ENCODE data around the gene OR1Q1. TPM values are rescaled to one million over a fixed set of nuclear protein-coding genes. Genes with fewer than 3 reads are reported as not detected.
A peak's percentile ranks its signal among the peaks of the same experiment; 100 is the strongest.
"Not testable (repeated sequence)": the region's sequence is repeated elsewhere in the genome, so short reads cannot be mapped to it uniquely, and the experiment has no call there.

The OR1Q1 gene
- not detected for total RNA-seq
- not detected for polyA plus RNA-seq
- long read RNA-seq, donor 1: 0 reads
- long read RNA-seq, donor 2: 0 reads
- long read RNA-seq, donor 3: 0 reads
- long read RNA-seq, donor 4: 0 reads

- 83% methylated on average over 1 of the region's 1 CpG for WGBS
- H3K4me1 ChIP-seq (ENCODE audit: control insufficient read depth, insufficient read depth, low read length): no peaks in the 10 kb centered on the region
- H3K27me3 ChIP-seq (ENCODE audit: control insufficient read depth, insufficient read depth): no peaks in the 10 kb centered on the region
- no peaks in the 10 kb centered on the region for H3K9me3 ChIP-seq (ENCODE audit: control insufficient read depth, low read length)
- DNase-seq: no peak
- intact Hi-C loops (cut with DNase I): no loop called here
- H3K27ac ChIP-seq (ENCODE audit: low read length): no peak within 1 kb of the TSS
- no peak within 1 kb of the TSS for H3K4me3 ChIP-seq (ENCODE audit: low read length)
- ATAC-seq: no peak
Observed at GRCh38 chr9:122614362-122614761, at the start of gene OR1Q1. OR1Q1 (plus strand) TSS chr9:122614738; CDS start chr9:122614738, 0 bp downstream.

GRCh38 chr9:122567901-122568300, 46.6 kb upstream of the OR1Q1 start:
- 86% methylated on average over 4 of the region's 4 CpGs for WGBS
- Histone ChIP-seq H3K9me3 (ENCODE audit: control insufficient read depth, low read length) (no peaks in the 10 kb centered on the region), H3K4me3 (ENCODE audit: low read length) (no peak overlapping the region), H3K27me3 (ENCODE audit: control insufficient read depth, insufficient read depth) (no peaks in the 10 kb centered on the region), H3K27ac (ENCODE audit: low read length) (no peak overlapping the region), H3K4me1 (ENCODE audit: control insufficient read depth, insufficient read depth, low read length) (no peaks in the 10 kb centered on the region)
- DNase-seq (no peak), ATAC-seq (no peak)
- intact Hi-C loops (cut with DNase I): no loop called here

- DNase-seq (no peak), ATAC-seq (no peak)
- Histone ChIP-seq H3K27ac (ENCODE audit: low read length) (no peak overlapping the region), H3K4me3 (ENCODE audit: low read length) (no peak overlapping the region), H3K27me3 (ENCODE audit: control insufficient read depth, insufficient read depth) (no peaks in the 10 kb centered on the region), H3K4me1 (ENCODE audit: control insufficient read depth, insufficient read depth, low read length) (no peaks in the 10 kb centered on the region), H3K9me3 (ENCODE audit: control insufficient read depth, low read length) (no peaks in the 10 kb centered on the region)
- WGBS: 73% methylated on average over 2 of the region's 2 CpGs
- intact Hi-C loops (cut with DNase I): no loop called here
Observed at GRCh38 chr9:122572456-122572855, 42.1 kb upstream of the OR1Q1 start.

GRCh38 chr9:122579874-122580273, 34.7 kb upstream of the OR1Q1 start:
- ATAC-seq: no peak
- Histone ChIP-seq H3K27ac (ENCODE audit: low read length) (no peak overlapping the region), H3K27me3 (ENCODE audit: control insufficient read depth, insufficient read depth) (no peaks in the 10 kb centered on the region), H3K4me3 (ENCODE audit: low read length) (no peak overlapping the region), H3K9me3 (ENCODE audit: control insufficient read depth, low read length) (no peaks in the 10 kb centered on the region), H3K4me1 (ENCODE audit: control insufficient read depth, insufficient read depth, low read length) (no peaks in the 10 kb centered on the region)
- DNase-seq: no peak
- WGBS: 59% methylated on average over 5 of the region's 5 CpGs
- intact Hi-C loops (cut with DNase I): no loop called here

- intact Hi-C loops (cut with DNase I): no loop called here
- Histone ChIP-seq H3K4me1 (ENCODE audit: control insufficient read depth, insufficient read depth, low read length) (no peaks in the 10 kb centered on the region), H3K4me3 (ENCODE audit: low read length) (no peak overlapping the region), H3K27ac (ENCODE audit: low read length) (no peak overlapping the region), H3K27me3 (ENCODE audit: control insufficient read depth, insufficient read depth) (no peaks in the 10 kb centered on the region), H3K9me3 (ENCODE audit: control insufficient read depth, low read length) (no peaks in the 10 kb centered on the region)
- WGBS: 75% methylated on average over 3 of the region's 3 CpGs
- ATAC-seq (no peak), DNase-seq (no peak)
Observed at GRCh38 chr9:122580360-122580759, 34.2 kb upstream of the OR1Q1 start.

- H3K27me3 ChIP-seq (ENCODE audit: control insufficient read depth, insufficient read depth); H3K4me1 ChIP-seq (ENCODE audit: control insufficient read depth, insufficient read depth, low read length); H3K9me3 ChIP-seq (ENCODE audit: control insufficient read depth, low read length); H3K4me3 ChIP-seq (ENCODE audit: low read length); DNase-seq; H3K27ac ChIP-seq (ENCODE audit: low read length); intact Hi-C loops (cut with DNase I); ATAC-seq: not testable (repeated sequence)
- 85% methylated on average over 8 of the region's 8 CpGs for WGBS
Observed at GRCh38 chr9:122583284-122583683, 31.3 kb upstream of the OR1Q1 start, which contains the start of gene OR1L8. OR1L8 (minus strand) TSS chr9:122583384; CDS start chr9:122568477, 14,907 bp downstream.

GRCh38 chr9:122605691-122606090, 8.8 kb upstream of the OR1Q1 start:
- Histone ChIP-seq H3K27me3 (ENCODE audit: control insufficient read depth, insufficient read depth) (no peaks in the 10 kb centered on the region), H3K27ac (ENCODE audit: low read length) (no peak overlapping the region), H3K4me3 (ENCODE audit: low read length) (no peak overlapping the region), H3K9me3 (ENCODE audit: control insufficient read depth, low read length) (peaks cover 3% of the 10 kb centered on the region), H3K4me1 (ENCODE audit: control insufficient read depth, insufficient read depth, low read length) (no peaks in the 10 kb centered on the region)
- intact Hi-C loops (cut with DNase I): no loop called here
- ATAC-seq: no peak
- 20% methylated on average over 1 of the region's 1 CpG for WGBS
- no peak for DNase-seq

- Histone ChIP-seq H3K4me3 (ENCODE audit: low read length) (no peak overlapping the region), H3K27me3 (ENCODE audit: control insufficient read depth, insufficient read depth) (no peaks in the 10 kb centered on the region), H3K9me3 (ENCODE audit: control insufficient read depth, low read length) (peaks cover 3% of the 10 kb centered on the region), H3K4me1 (ENCODE audit: control insufficient read depth, insufficient read depth, low read length) (no peaks in the 10 kb centered on the region), H3K27ac (ENCODE audit: low read length) (no peak overlapping the region)
- no peak for ATAC-seq
- no peak for DNase-seq
- WGBS: 82% methylated on average over 1 of the region's 1 CpG
- intact Hi-C loops (cut with DNase I): no loop called here
Observed at GRCh38 chr9:122606587-122606986, 8.0 kb upstream of the OR1Q1 start.

GRCh38 chr9:122609804-122610203, 4.7 kb upstream of the OR1Q1 start:
- intact Hi-C loops (cut with DNase I): no loop called here
- no peak for ATAC-seq
- 61% methylated on average over 4 of the region's 4 CpGs for WGBS

GRCh38 chr9:122619996-122620395, 5.5 kb downstream of the OR1Q1 start:
- no peak for ATAC-seq
- no peak for DNase-seq
- Histone ChIP-seq H3K4me3 (ENCODE audit: low read length) (no peak overlapping the region), H3K27me3 (ENCODE audit: control insufficient read depth, insufficient read depth) (no peaks in the 10 kb centered on the region), H3K4me1 (ENCODE audit: control insufficient read depth, insufficient read depth, low read length) (no peaks in the 10 kb centered on the region), H3K27ac (ENCODE audit: low read length) (no peak overlapping the region), H3K9me3 (ENCODE audit: control insufficient read depth, low read length) (no peaks in the 10 kb centered on the region)
- intact Hi-C loops (cut with DNase I): no loop called here
- WGBS: 51% methylated on average over 7 of the region's 7 CpGs

More at GRCh38 chr9:122609804-122610203, 4.7 kb upstream of the OR1Q1 start:
- DNase-seq: no peak
- no peaks in the 10 kb centered on the region for H3K4me1 ChIP-seq (ENCODE audit: control insufficient read depth, insufficient read depth, low read length)
- no peaks in the 10 kb centered on the region for H3K27me3 ChIP-seq (ENCODE audit: control insufficient read depth, insufficient read depth)
- H3K27ac ChIP-seq (ENCODE audit: low read length): no peak overlapping the region
- no peaks in the 10 kb centered on the region for H3K9me3 ChIP-seq (ENCODE audit: control insufficient read depth, low read length)
- no peak overlapping the region for H3K4me3 ChIP-seq (ENCODE audit: low read length)

GRCh38 chr9:122642226-122642625, 27.7 kb downstream of the OR1Q1 start:
- no peaks in the 10 kb centered on the region for H3K4me1 ChIP-seq (ENCODE audit: control insufficient read depth, insufficient read depth, low read length)
- H3K9me3 ChIP-seq (ENCODE audit: control insufficient read depth, low read length): peaks cover 4% of the 10 kb centered on the region
- H3K4me3 ChIP-seq (ENCODE audit: low read length): no peak overlapping the region
- DNase-seq: no peak
- ATAC-seq: no peak
- H3K27ac ChIP-seq (ENCODE audit: low read length): no peak overlapping the region
- no peaks in the 10 kb centered on the region for H3K27me3 ChIP-seq (ENCODE audit: control insufficient read depth, insufficient read depth)
- intact Hi-C loops (cut with DNase I): no loop called here
- 33% methylated on average over 2 of the region's 2 CpGs for WGBS

- WGBS: 17% methylated on average over 1 of the region's 1 CpG
- peak; percentile 75 to 95 for ATAC-seq
- Histone ChIP-seq H3K9me3 (ENCODE audit: control insufficient read depth, low read length) (no peaks in the 10 kb centered on the region), H3K4me1 (ENCODE audit: control insufficient read depth, insufficient read depth, low read length) (no peaks in the 10 kb centered on the region), H3K27me3 (ENCODE audit: control insufficient read depth, insufficient read depth) (no peaks in the 10 kb centered on the region), H3K4me3 (ENCODE audit: low read length) (no peak overlapping the region), H3K27ac (ENCODE audit: low read length) (no peak overlapping the region)
- intact Hi-C loops (cut with DNase I): no loop called here
- DNase-seq: no peak
Observed at GRCh38 chr9:122656378-122656777, 41.8 kb downstream of the OR1Q1 start.
